Smooth muscle cell of the brain vasculature (primary cell): ENCODE measurements around the gene APLNR.

Source experiments
- DNase-seq: peaks from one replicate; pipeline ENCODE4 v3.0.0-alpha.2; 2012; ENCODE audit warnings: low read depth, low spot score

The APLNR gene

DNA sequence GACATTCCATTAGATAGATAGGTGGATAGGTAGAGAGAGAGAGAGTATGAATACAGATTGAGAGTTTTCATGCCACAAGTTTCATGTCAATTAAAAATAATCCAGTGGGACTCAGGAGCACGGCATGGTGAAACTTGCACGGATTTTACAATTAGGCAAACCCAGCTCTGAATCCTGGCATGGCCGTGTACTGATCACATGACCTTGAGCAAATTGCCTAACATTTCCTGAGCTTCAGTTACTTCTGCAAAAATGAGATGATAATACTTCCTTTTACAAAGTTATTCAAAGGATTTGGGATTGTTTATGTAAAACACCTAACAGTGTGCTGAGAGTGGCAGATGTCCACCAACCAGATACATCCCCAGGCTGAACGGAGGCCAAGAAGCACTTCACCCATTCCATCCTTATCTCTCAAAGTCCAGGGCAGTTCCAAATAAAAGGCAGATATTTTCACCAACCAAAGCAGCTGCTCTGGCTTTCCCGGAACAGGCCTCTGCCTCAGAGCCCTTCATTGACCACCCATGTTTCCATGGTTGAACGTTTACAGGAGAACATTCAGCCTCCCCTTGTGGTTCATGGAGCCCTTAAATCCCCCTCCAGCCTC, 17.9 kb downstream of the APLNR start:
- no peak for DNase-seq

DNA sequence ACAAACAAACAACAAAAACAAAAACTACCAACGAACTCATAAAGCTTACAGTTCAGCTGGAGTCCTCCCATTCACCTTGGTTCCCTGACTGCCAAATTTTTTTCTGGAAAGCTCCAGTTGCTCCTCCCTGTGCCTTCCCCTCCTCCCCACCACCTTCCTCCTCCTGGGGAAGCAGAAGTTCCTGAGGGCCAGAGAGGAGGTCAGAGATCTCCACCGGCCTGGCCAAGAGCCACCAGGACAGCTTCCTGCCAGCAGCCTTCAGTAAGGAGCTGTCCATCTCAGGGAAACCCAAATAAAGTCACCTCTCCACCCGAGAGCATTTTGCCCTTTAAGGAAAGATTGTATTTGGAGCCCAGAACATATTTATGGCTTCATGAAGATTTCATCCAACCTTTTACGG, 20.0 kb downstream of the APLNR start:
- no peak for DNase-seq

DNA sequence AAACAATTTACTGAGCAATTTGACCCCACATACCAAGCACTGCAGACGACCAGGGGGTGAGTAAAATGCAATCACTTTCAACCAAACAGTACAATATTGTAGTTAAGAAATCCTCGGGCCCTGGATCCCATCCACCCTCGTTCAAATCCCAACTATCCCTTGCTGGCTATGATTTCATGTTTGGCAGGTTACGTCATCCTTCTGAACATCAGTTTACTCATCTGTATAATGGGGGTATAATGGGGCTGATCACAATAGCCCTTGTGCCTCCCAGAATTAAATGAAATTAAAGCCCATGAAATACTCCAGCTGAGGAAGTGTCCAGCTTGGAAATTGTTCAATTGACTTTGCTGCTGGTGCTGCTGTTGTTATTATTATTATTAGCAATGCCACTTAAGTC, 20.6 kb downstream of the APLNR start:
- DNase-seq, result no peak

DNA sequence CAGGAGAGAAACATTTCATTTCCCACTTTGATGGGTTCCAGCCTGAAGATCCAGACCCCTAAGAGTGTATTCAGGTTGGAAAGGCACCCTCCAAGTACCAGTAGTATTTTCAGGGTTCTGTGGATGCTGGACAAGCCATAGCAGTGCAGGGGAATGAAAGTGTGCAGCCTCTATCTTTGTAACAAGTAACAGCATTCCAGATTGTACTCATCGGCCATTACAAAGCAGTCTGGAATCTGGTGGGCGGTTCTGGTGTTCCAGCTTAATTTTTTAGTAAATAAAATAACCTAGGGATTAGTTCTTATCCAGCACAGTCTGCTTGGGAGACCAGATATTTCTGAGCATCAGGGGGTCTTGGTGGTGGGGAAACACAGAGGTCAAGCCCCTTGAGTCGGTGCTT, 22.6 kb downstream of the APLNR start:
- no peak for DNase-seq

DNA sequence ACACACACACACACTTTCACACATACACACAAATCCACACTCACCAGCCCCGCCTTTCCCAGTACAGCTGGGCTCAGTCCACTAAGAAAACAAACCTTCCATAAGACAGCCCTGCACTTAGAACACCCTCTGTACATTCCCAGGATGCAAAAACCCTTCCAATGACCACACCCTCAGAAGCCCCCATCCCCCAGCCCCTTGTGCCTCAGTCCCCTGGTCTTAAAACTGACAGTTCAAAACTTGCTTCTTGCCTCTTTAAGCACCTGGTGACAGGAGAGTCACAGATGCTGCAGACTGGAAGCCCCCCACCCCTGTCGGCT, 23.0 kb downstream of the APLNR start:
- DNase-seq, result no peak

DNA sequence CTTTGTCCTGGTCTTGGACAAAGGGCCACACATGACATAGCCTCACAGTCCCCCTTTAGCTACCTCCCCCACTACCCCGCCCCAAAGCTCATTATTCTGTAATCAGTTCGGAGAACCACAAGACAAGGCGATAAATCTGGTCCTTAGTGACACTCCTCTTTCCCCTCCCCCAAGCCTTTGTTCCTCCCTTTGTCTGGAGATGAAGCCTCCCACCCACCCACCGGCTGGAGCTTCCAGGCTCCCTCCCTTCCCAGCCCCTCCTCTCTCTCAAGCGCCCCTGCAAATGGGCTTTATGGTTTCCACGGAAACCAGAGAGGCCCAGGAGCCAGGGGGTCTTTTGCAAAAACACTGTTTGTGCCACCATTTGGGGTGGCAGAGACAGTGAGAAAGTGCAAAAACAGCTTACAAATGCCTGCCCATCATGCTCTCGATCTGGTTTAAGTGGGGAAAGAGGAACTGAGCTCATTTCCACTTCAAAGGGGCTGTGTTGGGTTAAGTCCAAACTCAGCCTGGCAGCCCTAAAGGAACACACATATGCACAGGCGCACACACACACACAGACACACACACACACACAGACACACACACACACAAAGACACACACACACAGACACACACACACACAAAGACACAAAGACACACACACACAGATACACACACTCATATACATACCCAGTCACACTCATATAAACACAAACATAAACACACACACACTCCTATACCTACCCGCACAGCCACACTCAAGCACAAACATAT, 23.5 kb downstream of the APLNR start:
- no peak for DNase-seq

DNA sequence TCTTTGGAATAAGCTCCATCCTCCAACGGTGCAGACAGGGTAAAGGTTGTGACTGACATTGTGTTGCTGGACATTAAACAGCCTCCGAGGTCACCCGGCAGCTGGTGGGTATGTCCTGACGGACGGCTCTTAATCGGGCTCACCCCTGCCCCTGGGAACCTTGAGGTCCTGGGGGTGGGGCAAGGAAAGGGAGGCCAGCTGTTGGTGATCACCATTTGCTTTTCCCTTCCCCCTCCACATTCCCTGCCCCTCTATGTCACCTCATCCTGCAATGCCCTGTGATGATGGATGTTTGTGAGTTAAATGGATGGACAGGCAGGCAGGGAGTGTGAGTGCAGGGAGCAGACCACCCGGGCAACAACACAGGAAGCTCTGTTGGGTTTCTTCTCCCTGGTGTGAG, 26.3 kb downstream of the APLNR start:
- no peak for DNase-seq

DNA sequence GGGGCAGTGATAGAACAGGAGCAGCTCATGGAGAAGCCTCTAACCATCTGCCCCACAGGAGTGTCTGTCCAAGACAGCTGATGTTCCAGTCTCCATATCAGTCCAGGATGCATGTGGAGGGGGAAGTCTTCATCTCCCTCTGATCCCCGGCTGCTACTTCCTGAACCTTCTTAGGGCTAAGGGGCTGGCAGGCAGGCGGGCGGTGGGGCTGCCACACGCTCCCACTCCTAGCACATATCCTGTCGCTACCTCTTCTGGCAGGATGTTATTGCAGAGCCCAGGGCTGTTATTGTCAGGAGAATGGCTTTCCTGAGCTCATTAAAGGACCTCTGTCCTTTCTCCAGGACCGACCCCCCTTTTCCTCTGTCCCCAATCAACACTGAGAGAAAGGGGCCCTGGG, 29.9 kb downstream of the APLNR start:
- DNase-seq, result no peak

DNA sequence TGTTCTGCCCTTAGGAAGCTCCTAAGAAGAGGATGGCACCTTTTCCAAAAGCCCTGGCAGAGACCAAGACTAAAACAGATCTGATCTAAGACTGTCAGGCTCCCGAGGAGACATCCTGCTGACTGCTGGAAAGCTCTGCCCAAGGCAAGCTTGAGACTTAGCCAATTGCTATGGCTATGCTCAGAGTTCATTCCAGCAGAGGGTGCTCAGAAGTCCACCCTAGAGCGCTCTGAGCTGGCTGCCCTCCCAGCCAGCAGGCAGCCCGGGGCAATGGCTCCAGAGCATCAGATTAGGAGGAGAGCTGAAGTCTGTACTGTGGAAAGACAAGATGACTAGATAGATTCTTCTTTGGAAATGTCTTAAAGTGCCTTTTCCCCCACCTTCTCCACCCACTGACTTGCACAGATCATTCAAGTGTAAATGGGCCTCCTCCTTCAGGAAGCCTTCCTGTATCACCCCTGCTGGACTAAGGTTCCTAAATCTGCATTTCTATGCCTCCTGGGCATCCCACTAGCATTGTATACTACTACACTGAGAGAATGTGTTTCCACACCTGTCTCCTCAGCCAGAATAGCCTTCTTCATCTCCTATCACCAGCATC, 31.9 kb downstream of the APLNR start:
- DNase-seq, result no peak

DNA sequence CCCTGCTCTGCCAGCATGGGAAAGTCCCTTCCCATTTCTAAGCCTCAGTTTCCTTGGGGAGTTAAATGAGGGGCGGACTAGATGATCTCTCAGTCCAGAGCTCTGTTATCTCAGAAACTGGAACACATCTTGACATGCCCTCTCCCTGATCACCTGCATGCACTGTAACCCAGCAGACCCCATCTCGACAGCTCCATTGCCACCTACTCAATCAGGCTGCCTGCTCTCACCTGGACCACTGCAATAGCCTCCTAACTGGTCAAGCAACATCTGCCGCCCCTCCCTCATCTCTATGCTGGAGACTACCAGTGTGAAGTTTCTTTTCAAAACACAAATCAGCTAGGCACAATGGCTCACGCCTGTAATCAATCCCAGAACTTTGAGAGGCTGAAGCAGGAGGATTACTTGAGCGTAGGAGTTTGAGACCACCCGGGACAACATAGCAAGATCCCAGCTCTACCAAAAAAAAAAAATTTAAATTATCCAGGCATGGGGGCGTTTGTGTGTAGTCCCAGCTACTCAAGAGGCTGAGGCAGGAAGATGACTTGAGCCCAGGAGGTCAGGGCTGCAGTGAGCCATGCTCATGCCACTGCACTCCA, 33.1 kb downstream of the APLNR start:
- DNase-seq, result no peak

DNA sequence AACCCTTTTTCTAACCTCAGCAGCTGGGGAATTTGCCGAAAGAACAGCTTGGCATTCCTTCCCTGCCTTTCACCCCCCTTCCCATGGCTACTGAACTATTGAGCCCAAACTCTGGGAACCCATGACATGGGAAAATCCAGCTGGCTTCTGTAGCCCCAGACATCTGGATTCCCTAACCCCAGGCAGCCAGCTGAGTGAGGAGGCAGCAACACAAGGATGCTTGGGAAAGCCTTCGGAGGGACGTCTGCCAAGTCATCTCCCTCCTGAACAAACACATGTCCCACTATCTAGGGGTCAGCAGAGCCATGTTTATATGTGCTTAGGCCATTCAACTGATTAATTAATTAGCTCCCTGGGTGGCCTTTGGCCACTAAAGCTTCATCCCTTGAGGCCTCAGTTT, 33.7 kb downstream of the APLNR start:
- no peak for DNase-seq

DNA sequence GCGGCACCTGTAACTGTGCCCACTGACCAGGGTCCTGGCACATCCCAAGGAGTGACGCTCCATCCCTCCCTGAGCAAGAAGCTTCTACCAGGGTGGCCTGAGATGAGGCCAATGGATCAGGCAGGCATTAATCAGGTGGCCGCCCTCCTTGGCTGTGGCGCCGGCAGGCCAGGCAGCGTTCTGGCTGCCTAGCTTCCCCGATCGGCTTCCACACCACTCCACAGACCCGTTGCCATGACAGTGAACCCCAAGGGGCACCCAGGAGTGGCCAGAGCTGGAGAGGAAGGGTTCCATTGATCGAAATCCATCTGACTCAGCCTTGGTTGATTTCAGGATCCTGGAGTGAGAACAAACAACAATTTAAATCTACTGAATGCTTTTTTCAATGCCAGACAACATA, 34.8 kb downstream of the APLNR start:
- no peak for DNase-seq

DNA sequence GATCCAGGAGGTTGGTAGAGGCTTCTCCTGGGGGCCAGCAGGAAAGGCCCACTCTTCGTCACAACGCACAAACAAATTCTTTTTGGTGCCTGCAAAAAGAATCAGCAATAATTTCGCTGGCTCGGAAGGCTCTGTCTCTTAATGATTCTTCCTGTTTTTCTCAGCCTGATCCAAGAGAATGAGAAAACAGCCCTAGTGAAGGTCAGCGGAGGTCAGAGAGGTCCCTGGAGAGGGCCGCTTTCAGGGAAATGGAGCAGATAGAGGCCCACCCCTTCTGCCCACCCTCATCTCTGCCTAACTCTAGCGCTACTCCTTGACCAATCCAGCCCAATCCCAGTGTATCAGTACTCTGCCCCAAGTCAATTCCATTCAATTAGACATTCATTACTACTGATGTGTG, 36.1 kb downstream of the APLNR start:
- DNase-seq, result no peak

DNA sequence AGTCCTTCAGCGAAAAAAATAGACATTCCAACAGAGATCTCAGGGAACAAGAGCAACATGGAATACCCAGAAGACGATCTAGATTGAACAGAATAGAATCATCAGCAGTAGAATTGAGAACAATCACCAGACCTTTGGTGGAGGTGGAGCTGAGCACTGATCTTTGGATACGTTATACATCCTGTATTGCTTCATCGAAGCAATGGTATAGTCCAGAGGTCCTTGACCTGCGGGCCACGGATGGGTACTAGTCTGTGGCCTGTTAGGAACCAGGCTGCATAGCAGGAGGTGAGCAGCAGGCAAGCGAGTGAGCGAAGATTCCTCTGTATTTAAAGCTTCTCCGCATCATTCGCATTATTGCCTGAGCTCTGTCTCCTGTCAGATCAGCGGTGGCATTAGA, 37.7 kb downstream of the APLNR start:
- DNase-seq, result no peak

DNA sequence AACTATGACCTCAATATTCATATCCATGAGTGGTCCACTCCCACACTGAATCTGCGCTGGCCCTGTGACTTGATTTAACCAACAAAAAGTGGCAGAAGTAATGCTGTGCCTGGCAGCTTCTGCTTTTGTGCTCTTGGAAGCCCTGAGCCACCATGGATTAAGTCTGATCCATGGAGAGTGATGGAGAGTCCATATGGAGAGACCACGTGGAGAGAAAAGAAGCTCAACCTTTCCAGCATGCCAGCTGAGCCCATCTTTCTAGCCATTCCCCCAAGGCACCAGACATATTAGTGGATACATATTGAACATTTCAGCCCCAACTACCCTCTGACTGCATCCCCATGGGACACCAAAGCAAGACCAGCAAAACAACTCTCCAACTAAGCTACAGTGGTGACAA, 39.3 kb downstream of the APLNR start:
- no peak for DNase-seq

DNA sequence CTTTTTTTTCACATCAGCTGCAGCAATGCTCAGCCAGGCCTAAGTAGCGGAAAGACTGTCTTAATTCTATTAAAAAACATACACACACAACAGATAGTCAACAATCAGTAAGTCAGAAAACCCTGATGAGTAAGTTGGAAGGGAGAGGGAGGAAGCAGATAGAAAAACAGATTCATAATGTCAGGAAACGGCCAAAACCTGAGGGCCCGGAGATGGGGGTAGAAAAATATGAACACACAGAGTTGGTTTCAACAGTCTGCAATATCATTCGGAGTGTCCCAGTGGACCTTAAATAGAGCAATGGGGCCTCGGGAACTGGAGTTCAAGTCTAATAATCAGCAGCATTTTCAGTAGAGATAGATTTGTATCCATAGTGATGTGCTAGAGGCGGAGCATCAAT, 40.5 kb downstream of the APLNR start:
- DNase-seq, result no peak

DNA sequence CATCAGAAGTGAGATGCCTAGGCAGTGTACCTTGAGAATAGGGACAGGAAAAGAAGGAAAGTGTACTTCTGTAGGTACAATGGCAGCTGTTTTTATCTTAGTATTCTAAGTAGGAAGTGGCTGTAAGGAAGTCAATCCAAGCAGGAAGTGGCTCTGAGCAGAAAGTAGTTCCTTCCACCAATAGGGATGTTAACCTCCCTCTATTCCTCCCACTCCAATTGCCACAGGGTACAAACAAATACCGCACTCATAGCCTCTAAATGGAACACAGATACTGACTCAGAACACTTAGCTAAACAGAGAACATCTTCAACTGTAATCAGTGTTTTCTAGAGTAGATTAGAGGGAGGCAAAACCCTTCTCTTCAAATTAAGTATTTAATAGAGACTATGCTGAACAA, 44.7 kb downstream of the APLNR start:
- DNase-seq, result no peak

DNA sequence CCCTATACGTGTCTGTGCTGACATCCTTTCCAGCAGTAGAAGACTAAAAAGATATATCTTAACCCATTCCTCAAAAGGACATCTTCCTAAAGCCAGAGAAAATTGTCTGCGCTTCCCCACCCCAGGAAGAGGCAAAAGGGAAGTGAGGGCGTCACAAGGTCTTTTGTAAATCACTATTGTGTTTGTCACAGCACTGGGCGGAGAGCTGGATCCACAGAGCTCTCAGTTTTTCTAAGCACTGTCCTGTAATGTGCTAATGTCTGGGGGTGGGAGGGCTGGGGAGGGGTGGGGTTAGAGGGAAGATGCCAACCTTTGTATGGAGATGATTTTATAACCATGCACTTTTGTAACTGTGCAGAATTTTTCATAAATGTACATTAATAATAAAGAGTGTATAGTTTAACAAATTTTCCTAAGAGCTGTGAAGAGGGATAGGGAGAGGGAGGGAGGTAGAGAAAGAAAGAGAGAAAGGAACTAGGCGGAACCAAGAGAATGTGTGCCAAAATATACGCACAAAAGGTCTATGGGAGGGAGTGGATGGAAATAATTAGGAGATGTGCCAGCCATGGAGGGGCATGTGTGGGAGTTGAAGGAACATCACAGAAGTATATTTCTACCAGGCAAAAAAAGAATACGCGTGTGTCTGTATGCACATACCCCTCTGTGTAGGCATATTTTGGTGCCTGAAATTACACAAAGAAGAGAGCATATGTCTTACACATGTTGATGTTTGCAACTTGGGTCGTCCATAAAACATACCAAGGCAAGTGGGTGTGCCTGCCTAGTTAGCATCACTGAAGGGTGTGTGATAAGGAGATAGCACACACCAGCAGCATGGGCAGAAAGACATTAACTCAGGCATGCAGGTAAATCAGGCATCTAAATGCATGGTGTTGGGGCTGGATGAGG, 45.5 kb downstream of the APLNR start:
- DNase-seq, result no peak

DNA sequence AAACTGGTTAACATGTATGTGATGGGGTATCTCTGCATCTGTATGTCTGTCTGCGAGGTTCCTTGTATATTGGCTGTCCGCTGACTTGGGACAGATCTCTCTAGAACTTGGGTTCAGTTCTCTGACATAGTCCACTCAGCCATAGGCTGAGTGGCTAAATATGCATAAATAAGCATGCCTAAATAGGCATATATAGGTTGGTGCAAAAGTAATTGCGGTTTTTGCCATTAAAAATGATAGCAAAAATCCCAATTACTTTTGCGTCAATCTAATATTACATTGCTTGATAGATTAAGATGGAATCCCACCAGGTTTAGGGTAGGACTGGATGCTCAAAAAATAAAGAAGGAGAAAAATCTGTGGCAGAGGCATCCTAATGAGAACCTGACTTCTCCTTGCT, 46.5 kb downstream of the APLNR start:
- DNase-seq, result no peak
